ENCODE measurements around the gene UBE2J2. TPM values are rescaled to one million over a fixed set of nuclear protein-coding genes. Genes with fewer than 3 reads are reported as not detected.

UBE2J2 gene
- total RNA-seq, 2 donors from 2014 or later, result 43.1 to 83.3 TPM

DNA sequence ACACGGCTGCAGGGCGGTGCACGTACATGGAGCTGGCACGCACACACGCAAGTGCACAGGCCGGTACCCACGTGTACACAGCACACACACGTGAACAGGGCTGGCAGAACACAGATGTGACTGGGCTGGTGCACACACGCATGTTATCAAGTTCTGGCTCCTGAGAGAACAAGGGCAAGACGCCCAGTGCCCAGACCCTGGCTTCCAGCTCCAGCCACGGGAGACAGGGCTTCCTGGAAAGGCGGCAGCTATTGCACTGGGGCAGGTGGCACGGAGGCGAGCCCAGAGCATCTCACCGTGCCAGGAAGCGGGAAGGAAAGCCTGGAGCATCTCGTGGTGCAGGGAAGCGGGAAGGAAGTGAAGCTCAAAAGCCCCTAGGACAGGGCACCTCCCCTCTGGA is 47.7 kb downstream of the UBE2J2 start:
- no peak for TF ChIP-seq CTCF (IDR thresholded peaks at IDR 0.05)
- no peak for DNase-seq
- Histone ChIP-seq H3K9ac (ENCODE audit: low read depth in 2 of 2, low read length in 2 of 2) (no peak overlapping the region), H3K4me3 (no peak overlapping the region), H3K4me1 (peaks cover 20% of the 10 kb centered on the region), H3K36me3 (peaks cover 21% of the 10 kb centered on the region), H3K27me3 (no peaks in the 10 kb centered on the region), H3K9me3 (no peaks in the 10 kb centered on the region), H3K27ac (no peak overlapping the region)
- intact Hi-C loops (cut with DNase I), result loop anchor here (10.0 kb wide), 1 partner anchor 51 kb away; the partner anchor contains the start of gene TTLL10

DNA sequence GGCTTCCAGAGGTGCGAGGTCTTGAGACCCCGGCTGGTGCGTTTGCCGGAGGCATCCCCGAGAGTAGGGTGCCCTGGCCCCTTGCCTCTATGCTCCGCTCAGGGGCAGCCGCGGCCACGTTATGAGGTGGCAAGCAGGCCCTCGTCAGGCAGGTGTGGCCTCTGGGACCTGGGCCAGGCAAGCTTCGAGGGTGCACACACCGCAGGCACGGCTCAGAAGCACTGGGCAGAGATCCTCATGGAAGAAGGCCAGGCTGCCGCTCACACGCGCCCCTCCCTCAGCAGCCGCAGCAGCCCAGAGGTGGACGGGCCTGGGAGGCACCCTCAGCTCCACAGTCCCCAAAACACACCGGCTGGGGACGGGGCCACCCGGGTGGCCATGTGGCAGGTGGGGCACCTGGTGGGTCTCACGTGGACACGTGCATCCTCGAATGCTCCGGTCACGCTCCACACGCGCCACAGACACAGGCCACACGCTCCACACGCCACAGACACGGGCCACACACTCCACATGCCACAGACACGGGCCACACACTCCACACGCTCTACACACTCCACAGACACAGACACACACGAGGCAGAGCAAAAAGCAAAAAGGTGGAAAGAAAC is 48.3 kb downstream of the UBE2J2 start:
- Histone ChIP-seq H3K9ac (ENCODE audit: low read depth in 2 of 2, low read length in 2 of 2) (no peak overlapping the region), H3K4me1 (peaks cover 15% of the 10 kb centered on the region), H3K27me3 (no peaks in the 10 kb centered on the region), H3K4me3 (no peak overlapping the region), H3K27ac (no peak overlapping the region), H3K36me3 (peaks cover 26% of the 10 kb centered on the region), H3K9me3 (no peaks in the 10 kb centered on the region)
- no peak for DNase-seq
- intact Hi-C loops (cut with DNase I), result loop anchor here (10.0 kb wide), 1 partner anchor 51 kb away; the partner anchor contains the start of gene TTLL10
- no peak for TF ChIP-seq CTCF (IDR thresholded peaks at IDR 0.05)

GRCh38 chr1:1223891-1224290 is 49.8 kb downstream of the UBE2J2 start:
- DNase-seq, result no peak
- peaks cover 6% of the 10 kb centered on the region for H3K4me1 ChIP-seq
- H3K4me3 ChIP-seq, result no peak overlapping the region
- no peak overlapping the region for H3K9ac ChIP-seq (ENCODE audit: low read depth in 2 of 2, low read length in 2 of 2)
- no peak for TF ChIP-seq CTCF (IDR thresholded peaks at IDR 0.05)
- H3K27ac ChIP-seq, result no peak overlapping the region
- no peaks in the 10 kb centered on the region for H3K27me3 ChIP-seq
- no peaks in the 10 kb centered on the region for H3K9me3 ChIP-seq
- intact Hi-C loops (cut with DNase I), result loop anchor here (10.0 kb wide), 1 partner anchor 49 kb away; the partner anchor contains the start of gene TTLL10
- peaks cover 28% of the 10 kb centered on the region for H3K36me3 ChIP-seq

DNA sequence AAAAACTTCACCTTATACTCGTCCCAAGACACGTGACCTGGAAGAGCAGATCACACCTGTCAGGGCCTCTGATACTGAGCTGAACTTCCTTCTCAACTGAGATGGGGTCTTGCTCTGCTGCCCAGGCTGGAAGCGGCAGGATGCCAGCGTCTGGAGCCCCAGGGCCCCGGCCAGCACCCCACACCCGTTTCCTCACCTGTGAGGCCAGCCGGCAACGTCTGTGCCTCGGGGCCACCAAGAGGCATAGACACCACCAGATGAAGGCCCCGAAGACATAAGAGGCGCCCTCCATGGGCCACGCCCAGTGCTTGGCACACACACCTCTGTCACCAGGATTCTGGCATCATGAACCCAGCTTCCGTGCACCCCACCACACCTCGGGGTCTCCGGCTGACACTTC is 50.3 kb downstream of the UBE2J2 start:
- Histone ChIP-seq H3K27ac (no peak overlapping the region), H3K36me3 (peaks cover 29% of the 10 kb centered on the region), H3K9ac (ENCODE audit: low read depth in 2 of 2, low read length in 2 of 2) (no peak overlapping the region), H3K4me3 (no peak overlapping the region), H3K4me1 (peaks cover 6% of the 10 kb centered on the region), H3K27me3 (no peaks in the 10 kb centered on the region), H3K9me3 (no peaks in the 10 kb centered on the region)
- no peak for DNase-seq
- intact Hi-C loops (cut with DNase I), result loop anchor here (10.0 kb wide), 1 partner anchor 49 kb away; the partner anchor contains the start of gene TTLL10
- TF ChIP-seq CTCF (IDR thresholded peaks at IDR 0.05), result no peak

DNA sequence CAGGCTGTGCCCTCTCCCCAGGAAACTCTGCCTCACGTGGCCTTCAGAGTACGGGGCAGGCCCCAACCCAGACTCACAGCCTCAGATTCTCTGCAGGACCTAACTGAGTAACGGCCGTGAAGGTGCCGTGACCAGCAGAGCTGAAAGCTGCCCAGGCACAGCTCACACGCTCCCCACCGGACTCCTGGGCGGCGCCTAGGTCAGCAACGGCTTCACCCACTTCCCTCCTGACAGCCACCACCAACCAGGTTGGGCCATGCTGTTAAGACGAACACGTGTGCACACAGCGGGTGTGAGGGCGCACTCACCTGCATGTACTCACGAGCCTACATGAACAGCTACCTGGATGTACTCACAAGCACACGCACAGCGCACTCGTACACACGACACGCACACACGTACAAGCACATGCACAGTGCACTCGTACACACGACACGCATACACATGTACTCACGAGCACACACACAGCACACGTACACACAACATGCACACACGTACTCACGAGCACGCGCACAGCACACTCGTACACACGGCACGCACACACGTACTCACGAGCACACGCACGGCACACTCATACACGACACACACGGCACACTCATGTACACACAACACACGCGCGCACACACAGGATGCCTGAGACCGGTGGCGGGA is 51.0 kb downstream of the UBE2J2 start:
- Histone ChIP-seq H3K4me1 (peaks cover 6% of the 10 kb centered on the region), H3K27me3 (no peaks in the 10 kb centered on the region), H3K4me3 (no peak overlapping the region), H3K27ac (no peak overlapping the region), H3K9ac (ENCODE audit: low read depth in 2 of 2, low read length in 2 of 2) (no peak overlapping the region), H3K36me3 (peaks cover 29% of the 10 kb centered on the region), H3K9me3 (no peaks in the 10 kb centered on the region)
- intact Hi-C loops (cut with DNase I), result loop anchor here (10.0 kb wide), 1 partner anchor 48 kb away; the partner anchor contains the start of gene TTLL10
- DNase-seq, result no peak
- TF ChIP-seq CTCF (IDR thresholded peaks at IDR 0.05), result no peak

Data from colonic mucosa (tissue), 4 donors.